Measurements from ENCODE around the gene PDXP. TPM values are rescaled to one million over a fixed set of nuclear protein-coding genes. Genes with fewer than 3 reads are reported as not detected.

PDXP gene
- total and polyA plus RNA-seq, 4 donors = 23.4 to 42.2 (median 28.5) TPM

DNA sequence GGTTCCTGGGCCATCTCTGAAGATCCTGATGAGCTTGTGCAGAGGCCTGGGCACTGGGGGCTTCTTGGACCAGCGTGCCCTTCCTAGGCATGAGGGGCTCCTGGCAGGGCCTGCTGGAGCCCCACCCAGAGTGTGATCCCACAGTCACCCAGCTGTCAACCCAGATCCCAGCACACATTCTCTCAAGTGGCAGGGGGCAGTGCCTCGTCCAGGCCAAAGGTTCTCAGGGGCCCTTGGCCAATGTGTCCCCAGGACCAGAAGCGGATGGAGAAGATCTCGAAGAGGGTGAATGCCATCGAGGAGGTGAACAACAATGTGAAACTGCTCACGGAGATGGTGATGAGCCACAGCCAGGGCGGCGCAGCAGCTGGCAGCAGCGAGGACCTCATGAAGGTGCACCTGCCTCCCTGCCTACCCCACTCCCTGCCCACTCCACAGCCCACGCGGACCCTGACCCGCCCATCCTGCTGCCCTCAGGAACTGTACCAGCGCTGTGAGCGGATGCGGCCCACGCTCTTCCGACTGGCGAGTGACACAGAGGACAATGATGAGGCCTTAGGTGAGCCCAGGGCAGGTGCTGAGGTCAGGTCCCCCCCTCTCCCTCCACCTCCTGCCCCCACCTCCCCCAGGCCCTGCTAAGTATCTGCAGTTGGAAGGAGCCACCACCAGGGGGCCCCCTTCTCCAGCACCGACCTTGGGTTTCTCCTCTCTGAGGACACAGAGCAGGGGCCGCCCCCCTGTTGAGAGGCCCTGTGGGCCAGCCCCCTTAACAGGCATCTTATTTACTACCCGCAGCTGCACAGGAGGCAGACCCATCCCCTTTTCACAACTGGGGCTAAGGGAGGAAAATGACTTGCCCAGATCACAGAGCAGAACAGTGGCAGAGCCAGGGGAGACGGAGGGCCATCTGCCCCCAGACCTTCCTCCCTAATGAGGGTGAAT lies 35.2 kb upstream of the PDXP start:
- TF ChIP-seq, protein P1, sequence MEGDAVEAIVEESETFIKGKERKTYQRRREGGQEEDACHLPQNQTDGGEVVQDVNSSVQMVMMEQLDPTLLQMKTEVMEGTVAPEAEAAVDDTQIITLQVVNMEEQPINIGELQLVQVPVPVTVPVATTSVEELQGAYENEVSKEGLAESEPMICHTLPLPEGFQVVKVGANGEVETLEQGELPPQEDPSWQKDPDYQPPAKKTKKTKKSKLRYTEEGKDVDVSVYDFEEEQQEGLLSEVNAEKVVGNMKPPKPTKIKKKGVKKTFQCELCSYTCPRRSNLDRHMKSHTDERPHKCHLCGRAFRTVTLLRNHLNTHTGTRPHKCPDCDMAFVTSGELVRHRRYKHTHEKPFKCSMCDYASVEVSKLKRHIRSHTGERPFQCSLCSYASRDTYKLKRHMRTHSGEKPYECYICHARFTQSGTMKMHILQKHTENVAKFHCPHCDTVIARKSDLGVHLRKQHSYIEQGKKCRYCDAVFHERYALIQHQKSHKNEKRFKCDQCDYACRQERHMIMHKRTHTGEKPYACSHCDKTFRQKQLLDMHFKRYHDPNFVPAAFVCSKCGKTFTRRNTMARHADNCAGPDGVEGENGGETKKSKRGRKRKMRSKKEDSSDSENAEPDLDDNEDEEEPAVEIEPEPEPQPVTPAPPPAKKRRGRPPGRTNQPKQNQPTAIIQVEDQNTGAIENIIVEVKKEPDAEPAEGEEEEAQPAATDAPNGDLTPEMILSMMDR (IDR thresholded peaks at IDR 0.05; ENCODE audit: low read depth, low read length, missing input control) = peak; percentile 63
- TF ChIP-seq RXRA (IDR thresholded peaks at IDR 0.05) = no peak
- no peak for TF ChIP-seq YY1 (IDR thresholded peaks at IDR 0.05)
- TF ChIP-seq, protein P2, sequence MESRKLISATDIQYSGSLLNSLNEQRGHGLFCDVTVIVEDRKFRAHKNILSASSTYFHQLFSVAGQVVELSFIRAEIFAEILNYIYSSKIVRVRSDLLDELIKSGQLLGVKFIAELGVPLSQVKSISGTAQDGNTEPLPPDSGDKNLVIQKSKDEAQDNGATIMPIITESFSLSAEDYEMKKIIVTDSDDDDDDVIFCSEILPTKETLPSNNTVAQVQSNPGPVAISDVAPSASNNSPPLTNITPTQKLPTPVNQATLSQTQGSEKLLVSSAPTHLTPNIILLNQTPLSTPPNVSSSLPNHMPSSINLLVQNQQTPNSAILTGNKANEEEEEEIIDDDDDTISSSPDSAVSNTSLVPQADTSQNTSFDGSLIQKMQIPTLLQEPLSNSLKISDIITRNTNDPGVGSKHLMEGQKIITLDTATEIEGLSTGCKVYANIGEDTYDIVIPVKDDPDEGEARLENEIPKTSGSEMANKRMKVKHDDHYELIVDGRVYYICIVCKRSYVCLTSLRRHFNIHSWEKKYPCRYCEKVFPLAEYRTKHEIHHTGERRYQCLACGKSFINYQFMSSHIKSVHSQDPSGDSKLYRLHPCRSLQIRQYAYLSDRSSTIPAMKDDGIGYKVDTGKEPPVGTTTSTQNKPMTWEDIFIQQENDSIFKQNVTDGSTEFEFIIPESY (IDR thresholded peaks at IDR 0.05) = no peak
- TF ChIP-seq, protein P3, sequence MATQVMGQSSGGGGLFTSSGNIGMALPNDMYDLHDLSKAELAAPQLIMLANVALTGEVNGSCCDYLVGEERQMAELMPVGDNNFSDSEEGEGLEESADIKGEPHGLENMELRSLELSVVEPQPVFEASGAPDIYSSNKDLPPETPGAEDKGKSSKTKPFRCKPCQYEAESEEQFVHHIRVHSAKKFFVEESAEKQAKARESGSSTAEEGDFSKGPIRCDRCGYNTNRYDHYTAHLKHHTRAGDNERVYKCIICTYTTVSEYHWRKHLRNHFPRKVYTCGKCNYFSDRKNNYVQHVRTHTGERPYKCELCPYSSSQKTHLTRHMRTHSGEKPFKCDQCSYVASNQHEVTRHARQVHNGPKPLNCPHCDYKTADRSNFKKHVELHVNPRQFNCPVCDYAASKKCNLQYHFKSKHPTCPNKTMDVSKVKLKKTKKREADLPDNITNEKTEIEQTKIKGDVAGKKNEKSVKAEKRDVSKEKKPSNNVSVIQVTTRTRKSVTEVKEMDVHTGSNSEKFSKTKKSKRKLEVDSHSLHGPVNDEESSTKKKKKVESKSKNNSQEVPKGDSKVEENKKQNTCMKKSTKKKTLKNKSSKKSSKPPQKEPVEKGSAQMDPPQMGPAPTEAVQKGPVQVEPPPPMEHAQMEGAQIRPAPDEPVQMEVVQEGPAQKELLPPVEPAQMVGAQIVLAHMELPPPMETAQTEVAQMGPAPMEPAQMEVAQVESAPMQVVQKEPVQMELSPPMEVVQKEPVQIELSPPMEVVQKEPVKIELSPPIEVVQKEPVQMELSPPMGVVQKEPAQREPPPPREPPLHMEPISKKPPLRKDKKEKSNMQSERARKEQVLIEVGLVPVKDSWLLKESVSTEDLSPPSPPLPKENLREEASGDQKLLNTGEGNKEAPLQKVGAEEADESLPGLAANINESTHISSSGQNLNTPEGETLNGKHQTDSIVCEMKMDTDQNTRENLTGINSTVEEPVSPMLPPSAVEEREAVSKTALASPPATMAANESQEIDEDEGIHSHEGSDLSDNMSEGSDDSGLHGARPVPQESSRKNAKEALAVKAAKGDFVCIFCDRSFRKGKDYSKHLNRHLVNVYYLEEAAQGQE (IDR thresholded peaks at IDR 0.05) = no peak
- no peak for TF ChIP-seq NR2F2 (IDR thresholded peaks at IDR 0.05)
- TF ChIP-seq FOXA2 (IDR thresholded peaks at IDR 0.05) = no peak
- TF ChIP-seq, protein P4, sequence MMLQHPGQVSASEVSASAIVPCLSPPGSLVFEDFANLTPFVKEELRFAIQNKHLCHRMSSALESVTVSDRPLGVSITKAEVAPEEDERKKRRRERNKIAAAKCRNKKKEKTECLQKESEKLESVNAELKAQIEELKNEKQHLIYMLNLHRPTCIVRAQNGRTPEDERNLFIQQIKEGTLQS (IDR thresholded peaks at IDR 0.05) = no peak
- TF ChIP-seq GABPA (IDR thresholded peaks at IDR 0.05 in 1 of 2, conservative IDR thresholded peaks at IDR 0.05 in 1 of 2) = no peak
- TF ChIP-seq RAD21 (IDR thresholded peaks at IDR 0.05) = peak; percentile 70 to 78
- TF ChIP-seq HNF4A (conservative IDR thresholded peaks at IDR 0.05) = no peak
- H3K9ac ChIP-seq (ENCODE audit: low read depth in 1 of 2, low read length in 2 of 2) = no peak overlapping the region
- H3K4me3 ChIP-seq (ENCODE audit: low read depth in 1 of 3, low read length in 3 of 3) = no peak overlapping the region
- no peaks in the 10 kb centered on the region for H3K27me3 ChIP-seq (ENCODE audit: control insufficient read depth in 4 of 4, insufficient read depth in 4 of 4, low read length in 3 of 4)
- H3K9me3 ChIP-seq (ENCODE audit: control insufficient read depth in 4 of 4, low read length in 3 of 4) = no peaks in the 10 kb centered on the region
- WGBS = 67% methylated on average over 22 of the region's 22 CpGs
- peaks cover 2 to 24% (median 10%) of the 10 kb centered on the region in 4 donors for H3K36me3 ChIP-seq (ENCODE audit: control insufficient read depth in 4 of 4, insufficient read depth in 3 of 4, low read depth in 1 of 4, low read length in 3 of 4)
- H3K27ac ChIP-seq (ENCODE audit: low read depth in 1 of 2, low read length in 2 of 2) = peak overlapping the region; percentile 31 to 42
- peak; percentile 76 for DNase-seq (ENCODE audit: low spot score)
- peaks cover 13 to 38% (median 34%) of the 10 kb centered on the region in 4 donors for H3K4me1 ChIP-seq (ENCODE audit: control insufficient read depth in 4 of 4, insufficient read depth in 4 of 4, low read length in 3 of 4)

DNA sequence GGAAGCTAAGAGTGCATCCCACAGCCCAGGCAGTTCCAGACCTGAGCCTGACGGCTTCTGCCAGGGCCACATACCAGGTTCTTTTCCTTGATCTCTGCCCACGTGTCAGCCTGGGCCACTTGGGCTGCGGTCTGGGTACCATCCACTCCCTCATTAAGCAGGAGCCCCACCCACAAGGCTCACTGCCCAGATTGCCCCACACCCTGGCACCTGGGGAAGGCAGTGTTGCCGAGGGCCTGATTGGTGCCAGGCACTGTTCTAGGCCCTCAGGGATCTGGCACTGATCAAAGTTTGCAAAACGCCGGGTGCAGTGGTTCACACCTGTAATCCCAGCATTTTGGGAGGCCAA lies 34.5 kb upstream of the PDXP start:
- Histone ChIP-seq H3K4me1 (ENCODE audit: control insufficient read depth in 4 of 4, insufficient read depth in 4 of 4, low read length in 3 of 4) (peaks cover 13 to 39% (median 35%) of the 10 kb centered on the region in 4 donors), H3K36me3 (ENCODE audit: control insufficient read depth in 4 of 4, insufficient read depth in 3 of 4, low read depth in 1 of 4, low read length in 3 of 4) (peaks cover 0 to 18% (median 8%) of the 10 kb centered on the region in 4 donors), H3K9me3 (ENCODE audit: control insufficient read depth in 4 of 4, low read length in 3 of 4) (no peaks in the 10 kb centered on the region), H3K9ac (ENCODE audit: low read depth in 1 of 2, low read length in 2 of 2) (no peak overlapping the region), H3K27me3 (ENCODE audit: control insufficient read depth in 4 of 4, insufficient read depth in 4 of 4, low read length in 3 of 4) (no peaks in the 10 kb centered on the region), H3K27ac (ENCODE audit: low read depth in 1 of 2, low read length in 2 of 2) (peak overlapping the region; percentile 31 to 42), H3K4me3 (ENCODE audit: low read depth in 1 of 3, low read length in 3 of 3) (no peak overlapping the region)
- TF ChIP-seq SP1 (IDR thresholded peaks at IDR 0.05) (no peak), HNF4A (conservative IDR thresholded peaks at IDR 0.05) (peak in 1 of 2 donors; percentile 7)
- WGBS = 37% methylated on average over 6 of the region's 6 CpGs
- no peak for DNase-seq (ENCODE audit: low spot score)

Measured in liver (tissue), 9 donors.